Neural progenitor cell (in vitro differentiated cells): ENCODE measurements around the gene NCKAP1.

ENCODE experiments used
- CTCF ChIP-seq: fragments of 200-600 bp; sonication (generic); IDR thresholded peaks from 2 replicates; pipeline ENCODE4 v1.5.1; 2017; ENCODE audit warnings: antibody characterized with exemption, mild to moderate bottlenecking
- EZH2 ChIP-seq: fragments of 200-600 bp; sonication (generic); IDR thresholded peaks from 2 replicates; pipeline ENCODE4 v1.6.1; 2017; ENCODE audit warnings: antibody characterized with exemption, mild to moderate bottlenecking, moderate library complexity

- TF ChIP-seq CTCF (no peak), EZH2 (no peak)
These were observed 120.3 kb downstream of the NCKAP1 start for GRCh38 chr2:182917924-182918323.
